ENCODE results near the gene EXOC3L2.
"Not testable (repeated sequence)": the region's sequence is repeated elsewhere in the genome, so short reads cannot be mapped to it uniquely, and the experiment has no call there.

EXOC3L2 gene

DNA sequence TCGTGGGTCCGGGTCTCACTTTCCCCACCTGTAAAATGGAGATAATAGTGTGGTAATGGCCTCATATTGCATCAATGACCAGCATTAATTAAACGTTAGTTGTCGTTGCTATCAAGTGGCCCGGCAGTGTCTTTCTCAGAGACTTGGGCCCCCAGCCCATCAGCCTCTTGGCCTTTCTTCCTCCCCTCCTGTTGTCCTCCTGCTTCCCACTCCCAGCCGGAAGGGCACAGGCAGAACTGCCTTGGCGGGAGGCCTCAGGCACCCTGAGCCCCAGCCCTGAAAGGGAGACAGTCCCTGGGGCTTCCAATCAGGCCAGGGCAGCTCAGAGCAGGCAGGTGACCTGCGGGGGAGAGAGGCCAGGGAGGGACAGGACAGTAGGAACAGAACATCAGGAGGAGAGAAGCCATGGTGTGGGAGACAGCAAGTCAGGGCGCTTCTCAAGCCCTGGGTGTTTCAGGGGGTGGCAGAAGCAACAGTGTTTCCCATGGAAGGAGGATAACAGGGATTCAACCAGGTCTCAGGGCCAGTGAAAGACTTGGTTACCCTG is 10.5 kb upstream of the EXOC3L2 start:
- DNase-seq = no peak

DNA sequence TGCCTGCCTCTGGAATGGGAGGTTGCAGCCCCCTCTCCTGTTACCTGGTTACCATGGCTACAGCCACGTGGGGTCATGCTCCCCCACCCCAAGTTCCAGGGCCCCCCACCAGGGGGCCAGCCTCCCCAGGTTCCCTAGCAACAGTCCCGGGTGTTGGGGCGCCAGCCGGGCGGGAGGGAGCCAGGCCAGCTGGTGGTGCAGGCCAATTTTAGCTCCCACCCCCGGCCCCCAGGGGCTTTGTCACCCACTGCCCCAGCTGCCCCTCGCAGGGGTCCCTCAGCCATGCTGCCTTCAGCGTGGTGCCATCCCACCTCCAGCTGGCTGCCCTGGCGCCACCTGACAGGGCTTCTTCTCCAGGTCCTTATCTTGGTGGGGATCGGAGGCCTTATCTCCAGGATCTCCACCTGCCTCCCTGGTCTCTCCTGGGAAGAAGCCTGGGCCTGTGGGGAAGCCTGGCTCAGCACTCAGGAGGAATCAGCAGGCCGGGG is 8.9 kb upstream of the EXOC3L2 start:
- DNase-seq = no peak

DNA sequence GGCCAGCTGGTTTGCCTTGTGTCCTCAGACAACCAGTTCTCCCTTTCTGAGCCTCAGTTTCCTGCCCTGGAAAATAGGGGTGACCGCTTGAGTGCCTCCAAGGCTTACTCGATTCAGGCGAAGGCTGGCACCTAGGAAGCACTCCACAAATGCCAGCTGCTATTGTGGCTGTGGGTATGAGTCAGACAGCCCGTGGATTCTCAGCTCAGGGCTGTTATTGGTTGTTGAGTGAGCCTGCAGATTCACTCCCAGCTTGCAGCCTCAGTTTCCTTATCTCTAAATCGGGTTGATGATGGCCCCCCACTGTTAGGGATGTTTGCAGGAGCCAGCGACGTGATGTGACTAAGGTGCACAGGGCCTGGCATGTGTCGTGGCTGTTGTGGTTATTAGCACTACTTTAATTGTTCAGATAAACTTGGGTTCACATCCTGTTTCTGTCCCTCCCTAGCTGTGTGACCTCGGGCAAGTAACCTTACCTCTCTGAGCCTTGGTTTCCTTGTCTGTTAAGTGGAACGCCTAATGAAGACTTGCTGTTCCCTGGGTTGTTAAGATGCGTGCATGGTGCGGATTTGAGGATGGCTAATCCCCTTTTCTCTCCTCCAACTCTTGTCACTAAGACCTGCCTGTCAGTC is 8.3 kb upstream of the EXOC3L2 start:
- DNase-seq = no peak

DNA sequence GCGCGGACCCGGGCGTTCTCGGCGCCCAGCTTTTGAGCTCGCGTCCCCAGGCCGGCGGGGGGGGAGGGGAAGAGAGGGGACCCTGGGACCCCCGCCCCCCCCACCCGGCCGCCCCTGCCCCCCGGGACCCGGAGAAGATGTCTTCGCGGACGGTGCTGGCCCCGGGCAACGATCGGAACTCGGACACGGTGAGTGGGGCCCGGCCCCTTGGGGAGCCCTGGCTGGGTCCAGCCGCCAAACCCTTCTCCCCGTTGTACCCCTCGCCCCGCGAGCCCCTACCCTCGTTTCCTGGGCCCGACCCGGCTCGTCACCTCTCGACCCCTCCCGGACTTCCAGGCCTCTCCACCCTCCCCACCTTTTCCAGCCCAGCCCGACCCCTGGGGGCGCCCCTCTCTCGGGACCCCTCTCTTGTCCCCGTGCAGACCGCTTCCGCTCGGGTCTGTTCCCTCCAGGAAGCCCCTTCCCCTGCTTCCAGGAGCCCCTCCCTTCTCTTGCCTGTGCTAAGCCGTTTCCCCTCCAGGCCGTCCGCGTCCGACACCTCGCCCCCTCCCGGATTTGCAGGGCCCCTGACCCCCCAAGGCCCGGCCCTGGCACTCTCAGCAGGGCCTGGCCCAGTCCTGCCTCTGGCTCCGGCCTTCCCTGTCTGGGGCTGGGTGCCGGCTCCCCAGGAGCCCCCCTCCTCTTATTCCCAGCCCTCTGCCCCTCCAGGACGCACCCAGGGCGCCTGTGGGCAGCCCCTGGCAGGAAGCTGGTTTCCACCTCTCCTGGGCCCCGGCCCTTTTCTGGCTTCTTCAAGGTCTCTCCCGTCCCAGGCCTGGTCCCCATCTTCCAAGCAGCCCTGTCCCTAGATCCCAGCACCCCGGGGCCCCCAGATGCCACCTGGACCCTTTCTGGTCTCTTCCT is 6.5 kb upstream of the EXOC3L2 start:
- peak in 1 of 2 experiments; percentile 13 for DNase-seq

DNA sequence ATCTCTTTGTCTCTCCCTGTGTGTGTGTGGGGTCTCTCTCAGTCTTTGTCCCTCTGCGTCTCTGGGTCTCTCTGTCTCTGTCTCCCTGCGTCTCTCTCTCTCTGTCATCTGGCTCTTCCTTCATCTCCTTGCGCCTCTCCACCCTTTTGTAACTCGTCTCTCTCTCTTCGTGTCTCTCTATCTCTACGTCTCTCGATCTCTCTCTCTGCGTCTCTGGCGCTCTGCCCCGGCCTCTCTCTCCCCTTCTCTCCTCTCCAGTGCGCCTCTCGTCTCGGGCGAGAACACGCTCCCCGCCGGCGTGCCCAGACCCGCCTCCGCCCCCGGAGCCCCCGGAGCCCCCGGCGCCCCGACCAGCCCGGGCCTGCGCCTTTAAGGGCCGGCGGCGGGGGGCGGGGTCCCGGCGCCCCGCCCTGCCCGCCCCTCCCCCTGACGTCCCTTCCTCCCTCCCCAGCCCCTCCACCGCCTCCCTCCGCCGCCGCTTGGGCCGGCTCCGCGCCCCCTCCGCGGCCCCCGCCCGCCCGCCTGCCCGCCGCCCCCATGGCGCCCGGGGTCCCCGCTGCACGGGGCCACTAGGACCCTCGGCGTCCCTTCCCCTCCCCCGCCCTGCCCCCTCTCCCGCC is 5.7 kb upstream of the EXOC3L2 start, which contains the start of gene MARK4:
MARK4 (plus strand) TSS at position 440 of the 620 bp plus-strand sequence. CDS start 318 bp downstream, outside the sequence.
- DNase-seq = peak; percentile 47 to 61

DNA sequence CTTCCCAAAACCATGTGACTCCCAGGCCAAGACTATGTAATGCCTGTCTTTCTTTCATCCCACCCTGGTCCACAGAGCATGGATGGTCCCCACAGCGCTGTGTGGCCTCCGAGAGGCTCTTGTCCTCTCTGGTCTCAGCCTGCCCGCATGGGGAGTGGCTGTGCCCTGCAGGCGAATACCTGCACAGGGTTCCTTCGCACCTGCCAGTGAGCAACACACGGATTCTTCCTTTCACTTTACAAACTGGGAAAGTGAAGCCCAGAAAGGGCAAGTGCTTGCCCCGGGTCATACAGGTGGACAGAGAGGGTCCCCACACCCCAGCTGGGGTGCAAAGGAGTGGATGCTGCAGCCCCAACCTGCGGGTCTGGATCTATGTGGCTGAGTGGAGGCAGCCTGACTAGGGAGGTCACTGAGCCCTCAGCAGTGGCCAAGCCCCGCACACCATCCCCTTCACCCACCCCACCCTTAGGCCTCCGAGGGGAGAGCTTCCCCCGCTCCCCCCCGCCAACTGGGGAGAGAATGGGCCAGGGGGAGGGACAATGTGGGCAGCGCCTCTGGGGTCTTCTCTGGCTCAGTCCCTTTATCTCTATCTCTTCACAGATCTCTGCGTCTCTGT is 5.1 kb upstream of the EXOC3L2 start:
- DNase-seq = no peak

DNA sequence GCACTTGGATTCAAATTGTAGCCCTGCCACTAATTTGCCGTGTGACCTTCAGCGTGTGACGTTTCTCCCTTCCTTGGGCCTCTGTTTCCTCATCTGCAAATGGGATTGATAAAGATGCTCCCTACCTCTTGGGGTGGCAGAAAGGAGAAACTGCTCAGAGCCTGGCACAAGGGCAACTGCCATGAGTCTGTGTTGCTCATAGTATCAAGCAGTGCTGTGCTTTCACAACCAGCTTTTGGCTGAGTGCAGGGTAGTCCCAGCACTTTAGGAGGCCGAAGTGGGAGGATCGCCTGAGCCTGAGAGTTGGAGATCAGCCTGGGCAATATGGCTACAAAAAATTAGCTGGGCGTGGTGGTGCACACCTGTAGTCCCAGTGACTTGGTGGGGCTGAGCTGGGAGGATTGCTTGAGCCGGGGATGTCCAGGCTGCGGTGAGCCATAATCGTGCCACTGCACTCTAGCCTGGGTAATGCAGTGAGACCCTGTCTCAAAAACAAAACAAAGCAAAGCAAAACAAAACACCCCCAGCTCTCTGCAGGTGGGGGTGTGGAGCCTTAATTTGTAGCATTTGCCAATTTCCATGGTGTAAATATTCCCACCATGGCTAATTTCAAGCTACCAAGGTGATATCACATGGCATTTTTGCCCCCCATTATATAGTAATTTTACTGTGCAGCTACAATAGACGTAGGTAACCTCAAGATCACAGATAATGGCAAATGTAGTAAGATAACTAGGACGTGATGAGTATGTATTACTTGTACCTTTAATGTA is 4.2 kb upstream of the EXOC3L2 start:
- no peak for DNase-seq

DNA sequence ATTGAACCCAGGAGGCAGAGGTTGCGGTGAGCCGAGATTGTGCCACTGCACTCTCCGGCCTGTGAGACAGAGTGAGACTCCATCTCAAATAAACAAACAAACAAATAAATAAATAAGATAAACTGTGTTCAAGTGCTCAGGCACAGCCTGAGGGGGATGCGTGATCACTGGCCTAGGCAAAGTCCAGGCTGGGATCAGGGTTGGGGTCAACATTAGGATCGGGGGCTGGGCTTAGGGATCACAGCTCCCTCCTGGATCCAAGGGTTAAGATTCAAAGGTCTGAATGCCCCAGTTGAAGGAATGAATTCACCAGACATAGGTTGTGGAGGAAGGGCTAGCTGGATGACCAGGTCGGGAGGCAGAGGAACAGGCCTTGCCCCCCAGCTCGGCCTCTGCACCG is 1.9 kb upstream of the EXOC3L2 start:
- no peak for DNase-seq

DNA sequence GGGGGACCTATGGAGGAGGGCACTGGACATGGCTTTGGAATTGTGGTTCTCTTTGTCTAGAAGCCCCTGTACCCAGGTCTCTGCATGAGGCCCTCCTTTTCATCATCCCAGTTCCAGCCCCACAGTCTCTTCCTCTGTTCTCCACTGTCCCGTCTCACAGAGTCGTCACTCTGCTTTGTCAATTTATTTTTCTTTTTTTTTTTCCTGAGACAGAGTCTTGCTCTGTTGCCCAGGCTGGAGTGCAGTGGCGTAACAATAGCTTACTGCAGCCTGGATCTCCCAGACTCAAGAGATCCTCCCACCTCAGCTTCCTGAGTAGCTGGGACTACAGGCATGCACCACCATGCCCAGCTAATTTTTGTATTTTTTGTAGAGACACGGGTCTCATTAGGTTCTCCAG is 619 bp upstream of the EXOC3L2 start:
- no peak for DNase-seq

DNA sequence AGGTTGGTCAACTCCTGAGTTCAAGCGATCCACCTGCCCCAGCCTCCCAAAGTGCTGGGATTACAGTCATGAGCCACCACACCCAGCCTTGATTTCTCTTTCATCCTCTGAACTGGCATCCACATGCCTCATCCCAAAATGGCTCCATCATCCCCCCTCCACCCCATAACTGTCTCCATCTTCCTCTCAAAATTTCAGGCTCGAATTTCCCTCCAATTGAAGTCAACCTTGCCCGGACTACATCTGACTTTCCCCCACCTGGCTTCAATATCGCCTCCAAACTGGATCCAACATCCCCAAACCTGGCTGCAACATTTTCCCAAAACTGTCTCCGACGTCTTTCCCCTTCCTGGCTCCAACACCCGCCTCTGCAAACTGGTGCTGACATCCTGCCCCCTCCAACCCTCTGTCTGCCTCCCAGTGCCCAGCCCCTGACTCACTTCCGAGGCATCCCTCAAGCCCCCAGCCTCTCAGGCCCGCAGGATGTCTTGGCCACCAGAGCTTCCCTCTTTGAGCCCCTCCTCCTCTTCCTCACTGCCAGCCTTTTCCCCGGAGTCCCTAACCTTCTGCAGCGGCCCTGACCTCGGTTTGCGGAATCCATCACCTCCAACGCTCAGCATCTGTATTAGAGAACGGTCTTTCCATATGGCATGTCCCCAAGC is 943 bp downstream of the EXOC3L2 start:
- no peak for DNase-seq

DNA sequence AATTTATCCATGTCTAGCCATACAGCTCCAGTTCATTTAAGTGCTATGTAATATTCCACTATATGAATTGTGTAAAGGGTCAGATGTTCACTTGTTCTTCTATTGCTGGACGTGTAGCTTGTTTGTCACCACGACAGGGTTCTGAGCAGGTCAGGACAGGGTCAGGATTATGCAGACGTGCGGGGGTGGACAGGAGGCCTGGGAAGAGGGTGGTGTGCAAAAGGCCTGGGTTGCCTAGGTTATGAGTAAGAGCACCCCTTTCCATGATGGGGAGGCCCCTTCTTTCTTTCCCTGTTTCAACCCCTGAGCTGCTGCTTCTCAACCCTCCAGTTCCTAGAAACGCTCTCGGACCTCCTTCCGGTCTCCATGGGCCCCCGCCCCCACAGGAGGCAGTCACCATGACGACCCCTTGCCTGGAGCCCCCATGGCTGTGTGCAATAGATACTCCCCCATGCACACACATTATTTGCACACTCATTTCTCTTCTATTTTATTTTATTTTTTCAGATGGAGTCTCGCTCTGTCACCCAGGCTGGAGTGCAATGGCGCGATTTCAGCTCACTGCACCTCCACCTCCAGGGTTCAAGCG is 2.0 kb downstream of the EXOC3L2 start:
- no peak for DNase-seq

DNA sequence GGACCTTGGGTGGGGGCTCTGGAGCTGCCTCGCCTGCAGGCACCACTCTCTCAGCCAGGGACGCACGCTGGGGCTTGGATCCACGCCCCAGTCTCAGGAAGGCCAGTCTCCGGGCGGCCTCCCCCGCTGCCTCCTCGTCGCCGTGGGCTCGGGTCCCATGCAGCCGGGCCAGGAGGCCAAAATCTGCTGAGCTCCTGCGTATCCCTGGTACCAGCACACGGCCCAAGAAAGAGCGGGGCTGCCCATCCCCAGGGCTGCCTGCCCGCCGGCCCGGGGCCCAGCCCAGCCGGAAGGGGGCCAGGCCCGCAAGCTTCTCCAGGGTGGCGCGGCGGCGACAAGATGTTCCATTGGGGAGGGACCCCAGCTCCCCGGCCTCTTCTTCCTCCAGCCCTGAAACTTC is 6.7 kb downstream of the EXOC3L2 start:
- no peak for DNase-seq

DNA sequence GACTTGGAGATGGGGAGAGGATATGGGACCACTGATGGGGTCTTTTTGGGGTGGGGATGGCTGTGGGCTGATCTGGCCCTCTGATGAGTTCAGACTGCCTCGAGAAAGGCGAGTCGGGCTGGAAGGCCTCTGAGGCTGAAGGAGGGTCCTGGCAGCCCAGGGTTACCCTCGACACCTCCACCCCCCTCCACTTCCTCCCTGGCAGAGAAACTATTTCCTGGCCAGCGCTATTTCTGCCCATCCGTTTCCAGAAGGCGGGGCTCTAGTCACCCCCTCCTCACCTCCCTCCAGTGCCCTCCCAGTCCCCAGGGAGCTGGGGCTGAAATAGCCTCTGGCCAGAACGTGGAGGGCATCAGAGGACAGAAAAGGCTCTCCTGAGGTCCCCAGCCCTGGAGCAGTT is 9.7 kb downstream of the EXOC3L2 start:
- no peak for DNase-seq

DNA sequence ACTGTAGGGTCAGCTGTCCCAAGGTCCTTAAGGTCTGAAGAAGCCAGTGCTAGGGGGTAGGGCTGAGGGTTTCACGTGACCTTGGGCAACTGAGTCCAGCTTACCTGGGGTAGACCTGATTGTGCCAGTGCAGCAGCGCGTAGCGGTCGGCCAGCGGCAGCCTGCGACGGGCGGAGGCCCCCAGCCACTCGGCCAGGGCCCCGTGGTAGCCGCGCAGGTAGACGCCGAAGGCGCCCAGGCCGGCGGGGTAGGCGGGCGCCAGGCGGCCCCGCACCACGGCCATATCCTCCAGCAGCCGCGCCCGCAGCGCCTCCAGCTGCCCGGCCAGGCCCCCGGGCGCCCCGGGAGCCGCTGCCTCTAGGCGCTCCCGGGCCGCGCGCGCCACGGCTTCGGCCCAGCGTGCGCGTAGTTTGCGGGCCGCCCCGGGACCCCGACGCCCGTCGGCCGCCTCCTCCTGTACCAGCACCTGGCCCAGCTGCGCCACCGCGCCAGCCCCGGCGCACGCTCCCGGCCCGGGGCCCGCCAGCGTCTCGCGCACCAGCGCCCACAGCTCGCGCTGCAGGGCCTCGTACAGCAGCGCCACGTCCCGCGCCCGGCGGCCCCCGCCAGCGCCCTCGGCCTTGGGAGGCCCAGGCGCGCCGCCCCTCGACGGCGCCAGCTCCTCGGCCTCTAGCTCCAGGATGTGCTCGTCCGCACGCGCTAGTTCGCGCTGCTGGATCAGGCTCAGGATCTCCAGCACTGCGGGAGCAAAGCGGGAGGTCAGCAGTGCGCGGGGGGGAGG is 10.9 kb downstream of the EXOC3L2 start:
- no peak for DNase-seq

DNA sequence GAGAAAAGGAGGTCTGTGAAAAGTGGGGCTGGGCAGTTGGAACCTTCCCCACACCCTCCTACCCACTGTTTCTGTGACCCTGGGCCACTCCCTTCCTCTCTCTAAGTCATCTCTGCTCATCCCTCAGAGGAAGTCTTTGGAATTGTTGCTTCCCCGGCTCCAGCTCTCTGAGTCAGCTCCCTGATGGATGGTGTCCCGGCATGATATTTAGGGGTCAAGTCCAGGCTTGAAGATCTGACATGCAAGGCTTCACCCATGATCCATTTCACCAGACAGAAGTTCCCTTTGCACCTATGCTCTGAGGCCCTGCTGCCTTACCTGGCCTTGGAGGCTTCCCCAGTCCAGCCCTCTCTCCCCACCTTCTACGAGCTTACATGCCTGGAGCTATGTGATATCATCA is 13.3 kb downstream of the EXOC3L2 start:
- no peak for DNase-seq

DNA sequence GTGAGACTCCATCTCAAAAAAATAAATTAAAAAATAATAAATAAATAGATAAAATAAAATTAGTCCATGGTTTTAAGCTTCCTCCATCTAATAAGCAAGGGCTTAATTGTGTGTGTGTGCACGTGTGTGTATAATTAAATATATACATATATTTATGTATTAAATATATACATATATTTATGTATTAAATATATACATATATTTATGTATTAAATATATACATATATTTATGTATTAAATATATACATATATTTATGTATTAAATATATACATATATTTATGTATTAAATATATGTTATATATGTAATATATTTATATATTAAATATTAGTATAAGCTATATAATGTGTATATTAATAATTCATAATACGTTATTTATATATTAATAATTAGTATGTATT is 16.2 kb downstream of the EXOC3L2 start:
- not testable (repeated sequence) for DNase-seq

DNA sequence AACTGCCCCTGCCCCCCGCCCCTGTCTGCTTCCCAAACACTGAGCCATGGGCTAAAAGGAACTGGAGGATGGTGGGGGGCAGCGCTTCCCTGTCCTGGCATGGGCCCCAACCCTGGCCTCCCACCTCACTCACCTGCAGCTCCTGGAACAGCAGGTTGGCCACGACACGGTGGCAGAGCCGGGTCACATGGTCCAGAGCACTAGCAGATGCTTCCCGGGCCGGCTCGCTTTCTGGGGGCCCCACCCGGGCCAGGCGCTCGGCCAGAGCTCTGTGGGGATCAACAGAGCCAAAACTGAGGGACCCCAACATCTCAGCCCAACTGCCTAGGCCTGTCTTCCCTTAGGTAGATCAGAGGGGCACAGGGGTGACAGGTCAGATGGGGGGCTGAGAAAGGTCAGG is 20.6 kb downstream of the EXOC3L2 start:
- DNase-seq = no peak

DNA sequence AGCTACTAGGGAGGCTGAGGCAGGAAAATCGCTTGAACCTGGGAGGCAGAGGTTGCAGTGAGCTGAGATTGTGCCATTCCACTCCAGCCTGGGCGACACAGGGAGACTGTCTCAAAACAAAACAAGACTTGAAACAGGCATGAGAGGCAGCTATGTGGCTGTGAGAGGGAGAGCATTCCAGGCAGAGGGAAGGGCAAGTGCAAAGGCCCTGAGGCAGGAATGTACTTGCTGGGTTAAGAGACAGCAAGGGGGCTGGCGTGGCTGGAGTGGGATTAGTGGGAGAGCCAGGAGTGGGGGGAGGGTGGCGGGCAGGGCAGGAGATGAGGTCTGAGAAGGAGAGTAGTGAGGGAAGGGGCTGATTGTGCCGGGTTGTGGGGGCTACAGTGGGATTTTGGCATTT is 21.3 kb downstream of the EXOC3L2 start:
- no peak for DNase-seq

DNA sequence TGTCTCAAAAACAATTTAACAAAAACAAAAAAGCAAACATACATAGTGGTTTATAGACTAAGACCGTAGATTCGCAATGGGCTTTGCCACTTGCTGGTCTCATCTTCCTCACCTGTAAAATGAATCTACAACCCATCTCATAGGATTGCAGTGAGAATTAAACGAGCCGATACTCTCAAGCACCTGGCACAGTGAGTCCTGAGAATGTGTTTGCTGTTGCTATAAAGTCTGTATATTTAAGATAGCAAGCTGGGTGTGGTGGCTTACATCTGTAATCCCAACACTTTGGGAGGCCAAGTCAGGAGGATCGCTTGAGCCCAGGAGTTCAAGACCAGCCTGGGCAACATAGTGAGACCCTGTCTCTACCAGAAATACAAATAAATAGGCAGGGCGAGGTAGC is 22.5 kb downstream of the EXOC3L2 start:
- no peak for DNase-seq

Data from stimulated activated CD4-positive, alpha-beta T cell treated with anti-CD3 and anti-CD28 coated beads, Interleukin-4, amount 100 ng/mL, for 4 hours (primary cell).